Measurements from ENCODE around the gene SPC24.
"Not testable (repeated sequence)": the region's sequence is repeated elsewhere in the genome, so short reads cannot be mapped to it uniquely, and the experiment has no call there.

The SPC24 gene

GRCh38 chr19:11164296-11164695 is 8.7 kb upstream of the SPC24 start:
- DNase-seq: no peak

- DNase-seq: not testable (repeated sequence)
Observed at GRCh38 chr19:11160440-11160768, 4.8 kb upstream of the SPC24 start.

- no peak for DNase-seq
Observed at GRCh38 chr19:11159598-11160439, 4.2 kb upstream of the SPC24 start.

- no peak for DNase-seq
Observed at GRCh38 chr19:11154683-11155047, 917 bp downstream of the SPC24 start.

GRCh38 chr19:11152318-11153062 is 3.1 kb downstream of the SPC24 start:
- no peak for DNase-seq

GRCh38 chr19:11151181-11151580 is 4.4 kb downstream of the SPC24 start:
- no peak for DNase-seq

- DNase-seq: no peak
Observed at GRCh38 chr19:11148001-11148400, 7.6 kb downstream of the SPC24 start.

GRCh38 chr19:11145536-11145924 is 10.1 kb downstream of the SPC24 start:
- no peak for DNase-seq

GRCh38 chr19:11142528-11143171 is 12.9 kb downstream of the SPC24 start:
- DNase-seq: peak in 1 of 2 donors; percentile 30

GRCh38 chr19:11141937-11142527 is 13.6 kb downstream of the SPC24 start:
- no peak for DNase-seq

- no peak for DNase-seq
Observed at GRCh38 chr19:11140896-11141295, 14.7 kb downstream of the SPC24 start.

- DNase-seq: not testable (repeated sequence)
Observed at GRCh38 chr19:11140023-11140538, 15.5 kb downstream of the SPC24 start.

GRCh38 chr19:11138601-11139300 is 16.8 kb downstream of the SPC24 start:
- peak in 1 of 2 donors; percentile 35 for DNase-seq

GRCh38 chr19:11137542-11138384 is 17.8 kb downstream of the SPC24 start:
- DNase-seq: peak; percentile 23 to 61

GRCh38 chr19:11136400-11137101 is 19.0 kb downstream of the SPC24 start:
- no peak for DNase-seq

- no peak for DNase-seq
Observed at GRCh38 chr19:11131471-11131870, 24.1 kb downstream of the SPC24 start.

- DNase-seq: peak; percentile 66 to 70
Observed at GRCh38 chr19:11130824-11131455, 24.6 kb downstream of the SPC24 start.

- DNase-seq: no peak
Observed at GRCh38 chr19:11127905-11128304, 27.7 kb downstream of the SPC24 start.

- DNase-seq: peak; percentile 63 to 75
Observed at GRCh38 chr19:11125994-11126685, 29.4 kb downstream of the SPC24 start.
